SK-N-MC (cell line): Measurements from ENCODE around the gene ADH7.
"Not testable (repeated sequence)": the region's sequence is repeated elsewhere in the genome, so short reads cannot be mapped to it uniquely, and the experiment has no call there.

Source experiments
- FOXP2 ChIP-seq: optimal IDR thresholded peaks from 2 replicates; pipeline ENCODE3; 2011; ENCODE audit warnings: mild to moderate bottlenecking, moderate library complexity; ENCODE audit not compliant: insufficient read depth; ENCODE audit errors: extremely low read length, control extremely low read depth
- POLR2AphosphoS5 ChIP-seq: IDR thresholded peaks from 2 replicates; pipeline ENCODE4 v1.6.1; 2012; ENCODE audit warnings: mild to moderate bottlenecking, low read depth, low read length, borderline replicate concordance

- not testable (repeated sequence) for TF ChIP-seq POLR2AphosphoS5, FOXP2
Measured at GRCh38 chr4:99415762-99416161, 19.4 kb downstream of the ADH7 start.
